AG08395 (cell line): ENCODE measurements around the gene PRSS21.
A peak's percentile ranks its signal among the peaks of the same experiment; 100 is the strongest.

Experiments used
- DNase-seq: peaks from one replicate; pipeline ENCODE4 v3.0.0; 2012; ENCODE audit warnings: mixed read lengths, low spot score

PRSS21 gene

DNA sequence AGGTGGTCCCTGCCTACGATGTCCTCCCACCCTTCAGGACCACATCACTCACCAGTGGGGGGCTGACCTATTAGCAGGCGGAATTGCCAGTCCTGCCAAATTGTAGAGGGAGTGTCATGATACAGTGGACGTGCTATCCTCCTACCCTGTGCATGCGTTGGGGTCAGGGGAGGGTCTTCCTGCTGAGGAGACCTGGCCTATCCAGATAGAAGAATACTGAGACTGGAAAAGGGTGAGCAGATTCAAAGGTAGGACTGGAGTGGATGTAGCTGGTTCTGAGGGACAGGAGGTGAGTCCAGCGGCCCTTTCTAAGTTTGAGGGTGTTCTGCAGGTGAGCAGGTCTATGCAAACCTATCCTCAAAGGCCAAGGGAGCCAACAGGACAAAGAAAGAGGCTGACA is 10.8 kb upstream of the PRSS21 start:
- DNase-seq = no peak

- no peak for DNase-seq
Observed at GRCh38 chr16:2808181-2808580, 8.9 kb upstream of the PRSS21 start.

DNA sequence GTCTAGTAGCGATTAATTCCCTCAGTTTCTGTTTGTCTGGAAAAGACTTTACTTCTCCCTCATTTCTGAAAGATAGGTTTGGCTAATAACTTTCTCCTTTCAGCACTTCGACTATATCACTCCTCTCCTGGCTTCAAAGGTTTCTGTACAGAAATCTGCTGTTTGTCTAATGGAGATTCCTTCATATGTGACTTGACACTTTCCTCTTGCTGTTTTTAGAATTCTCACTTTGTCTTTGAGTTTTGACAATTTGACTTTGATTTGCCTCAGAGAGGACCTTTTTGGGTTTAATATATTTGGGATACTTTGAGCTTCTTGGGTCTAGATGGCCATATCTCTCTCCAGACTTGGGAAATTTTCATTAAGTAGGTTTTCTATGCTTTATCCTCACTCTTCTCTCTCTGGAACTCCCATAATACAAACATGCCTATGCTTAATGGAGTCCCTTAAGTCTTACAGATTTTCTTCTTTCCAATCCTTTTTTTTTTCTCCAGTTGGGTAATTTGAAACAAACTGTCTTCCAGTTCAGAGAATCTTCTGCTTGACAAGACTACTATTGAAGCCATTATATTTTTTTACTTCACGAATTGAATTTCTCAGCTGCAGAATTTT is 7.8 kb upstream of the PRSS21 start:
- DNase-seq = no peak

- no peak for DNase-seq
Observed at GRCh38 chr16:2810651-2811050, 6.4 kb upstream of the PRSS21 start.

DNA sequence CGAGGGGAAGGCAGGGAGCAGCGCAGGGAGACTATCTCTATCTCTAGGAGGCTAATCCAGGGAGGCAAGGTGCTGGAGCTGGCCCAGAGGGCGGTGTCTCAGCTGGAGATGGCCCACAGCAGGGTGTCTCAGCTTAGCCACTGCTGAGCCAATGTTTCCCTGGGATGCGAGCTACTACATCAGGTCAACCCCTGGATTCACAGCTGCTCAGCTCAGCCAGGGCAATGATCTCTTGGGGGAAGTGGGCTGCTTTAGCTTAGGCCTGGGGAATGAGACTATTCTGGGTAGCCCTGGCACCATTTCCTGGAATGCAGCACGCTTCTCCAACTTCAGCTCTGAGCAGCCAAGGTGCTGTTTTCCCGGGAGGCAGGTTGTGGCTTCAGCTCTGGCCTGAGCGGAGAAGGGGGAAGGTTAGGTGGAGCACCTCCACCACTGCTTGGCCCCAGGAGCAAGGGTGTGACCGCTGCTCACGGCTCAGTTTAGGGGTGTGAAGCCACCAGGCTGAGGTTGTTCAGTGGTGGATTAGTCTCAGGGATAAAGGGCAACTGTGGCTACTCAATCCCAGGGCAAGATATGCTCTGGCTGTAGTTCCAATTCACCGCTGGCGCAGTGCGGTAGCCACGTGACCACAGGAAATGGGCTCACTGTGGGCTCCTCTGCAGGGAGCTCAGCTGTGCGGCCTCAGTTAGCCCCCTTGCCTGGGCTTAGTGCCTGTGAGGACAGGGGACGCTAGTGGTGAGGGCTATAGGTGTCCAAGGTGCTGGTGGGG is 5.2 kb upstream of the PRSS21 start:
- no peak for DNase-seq

GRCh38 chr16:2813771-2814221 is 3.2 kb upstream of the PRSS21 start:
- no peak for DNase-seq

DNA sequence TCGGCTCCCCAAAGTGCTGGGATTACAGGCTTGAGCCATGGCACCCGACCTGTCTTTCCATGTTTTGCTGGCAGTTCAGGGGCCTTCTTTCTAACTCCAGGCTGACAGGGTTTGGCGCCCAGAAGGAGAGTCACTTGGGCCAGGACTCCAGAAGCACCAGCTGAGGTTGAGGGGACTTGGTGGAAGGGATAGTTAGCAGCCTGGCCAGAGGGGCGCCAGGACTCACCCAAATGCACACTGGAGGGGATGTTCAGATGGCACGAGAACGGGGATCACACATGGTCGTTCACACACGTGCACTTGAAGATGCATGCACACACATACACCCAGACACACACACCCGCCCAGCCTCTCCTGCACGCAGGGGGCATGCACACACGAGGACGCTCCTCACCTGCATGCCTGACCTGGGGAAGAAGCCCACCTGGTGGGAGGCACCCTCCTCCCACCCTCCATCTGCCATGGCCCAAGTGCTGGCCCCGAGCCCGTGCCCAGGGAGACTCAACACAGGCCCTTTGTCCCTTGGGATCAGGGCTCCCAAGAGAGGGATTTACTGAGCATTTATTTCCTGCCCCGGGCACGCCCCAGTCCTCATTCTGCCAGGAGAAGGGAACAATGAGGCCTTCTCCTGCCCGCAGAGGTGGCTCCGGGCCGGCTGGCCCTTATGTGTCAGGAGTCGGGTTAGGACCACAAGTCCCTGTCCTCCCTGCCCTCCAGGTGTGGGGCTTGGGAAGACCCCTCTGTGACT is 2.3 kb upstream of the PRSS21 start:
- DNase-seq = no peak

DNA sequence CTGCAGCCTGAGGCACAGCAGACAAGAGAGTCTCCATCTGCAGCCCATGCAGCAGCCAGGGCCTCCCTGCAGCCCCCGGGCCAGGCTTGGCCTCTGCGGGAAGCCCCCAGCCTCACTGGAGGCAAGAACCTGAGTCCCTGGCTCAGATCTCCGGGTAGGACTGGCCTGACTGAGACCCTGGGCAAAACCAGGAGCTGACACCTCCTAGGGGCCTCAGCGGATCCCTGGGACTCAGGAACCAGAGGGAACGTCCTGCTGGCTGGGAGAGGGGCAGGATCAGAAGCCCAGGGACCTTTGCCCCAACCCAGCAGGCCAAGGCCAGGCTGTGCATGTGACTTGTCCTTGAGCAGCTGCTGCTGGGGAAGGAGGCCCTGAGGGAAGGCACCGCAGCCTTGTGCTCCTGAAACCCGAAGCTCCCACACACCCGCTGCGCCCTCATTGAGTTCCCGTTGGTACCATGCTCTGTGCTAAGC is 1.7 kb upstream of the PRSS21 start:
- DNase-seq = no peak

DNA sequence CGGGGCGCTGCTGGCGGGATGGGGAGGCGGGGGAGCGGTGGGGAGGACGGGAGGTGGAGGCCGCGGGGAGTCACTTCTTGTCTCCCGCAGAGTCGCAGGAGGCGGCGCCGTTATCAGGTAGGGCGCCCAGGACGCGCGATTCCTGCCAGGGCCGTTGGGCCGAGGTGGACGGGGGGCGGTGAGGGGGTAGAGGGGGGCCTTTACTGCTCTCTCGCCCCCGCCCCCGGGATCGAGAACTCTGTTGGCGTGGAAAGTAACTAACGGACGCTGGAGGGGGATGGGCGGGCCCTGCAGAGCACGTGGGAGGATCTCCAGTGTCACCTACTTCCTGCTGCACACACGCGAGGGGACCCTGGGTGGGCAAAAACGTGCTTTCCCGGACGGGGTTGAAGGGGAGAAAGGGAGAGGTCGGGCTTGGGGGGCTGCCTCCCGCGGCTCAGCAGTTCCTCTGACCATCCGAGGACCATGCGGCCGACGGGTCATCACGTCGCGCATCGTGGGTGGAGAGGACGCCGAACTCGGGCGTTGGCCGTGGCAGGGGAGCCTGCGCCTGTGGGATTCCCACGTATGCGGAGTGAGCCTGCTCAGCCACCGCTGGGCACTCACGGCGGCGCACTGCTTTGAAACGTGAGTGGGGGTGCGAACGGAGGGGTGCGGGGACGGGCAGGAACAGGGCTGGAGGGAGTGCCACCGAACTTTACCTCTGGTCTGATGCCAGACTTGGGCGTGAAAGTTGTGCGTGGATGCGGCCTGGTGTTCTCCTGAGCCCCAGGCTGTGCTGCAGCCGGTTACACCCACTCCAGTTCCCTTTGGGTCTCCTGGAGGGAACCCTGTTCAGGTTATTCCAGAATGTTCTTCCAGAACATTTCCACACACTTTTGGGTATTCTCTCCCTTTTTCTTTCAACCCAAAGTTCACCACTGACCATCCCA is 569 bp downstream of the PRSS21 start:
- DNase-seq = no peak

- no peak for DNase-seq
Observed at GRCh38 chr16:2818272-2818876, 1.3 kb downstream of the PRSS21 start.

DNA sequence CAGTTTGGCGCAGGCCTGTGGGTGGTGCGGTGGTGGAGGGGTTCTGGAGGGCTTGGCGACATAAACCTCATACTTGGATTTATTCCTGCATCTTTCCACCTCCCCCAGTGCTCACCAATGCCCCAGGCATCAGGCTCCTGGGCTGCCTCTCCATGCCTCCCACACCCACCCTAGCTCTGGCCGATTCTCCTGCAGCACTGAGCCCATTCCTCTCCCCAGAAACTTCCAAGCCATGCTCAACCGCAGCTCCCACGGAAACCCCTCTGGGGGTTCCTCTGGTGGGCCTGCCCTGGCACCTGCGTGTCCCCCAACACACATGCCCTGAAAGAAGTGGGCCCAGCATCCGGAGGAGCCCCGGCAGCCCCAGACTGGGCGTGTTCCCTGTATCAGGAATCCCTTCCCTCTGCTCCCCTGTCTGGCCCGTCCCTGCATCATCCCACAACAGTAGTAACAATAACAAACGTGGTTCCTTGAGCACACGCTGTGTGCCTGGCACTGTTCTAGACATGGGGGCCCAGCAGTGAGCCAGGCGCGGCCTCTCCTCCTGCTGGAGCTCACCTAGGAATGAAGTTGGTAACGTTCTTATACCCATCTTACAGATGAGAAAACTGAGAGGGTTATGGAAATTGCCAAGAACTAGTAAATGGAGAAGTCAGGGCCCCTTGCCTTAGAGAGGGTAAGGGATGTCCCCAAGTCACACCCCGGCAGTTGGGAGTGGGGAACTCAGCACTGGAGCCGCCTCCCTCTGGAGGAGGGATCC is 2.3 kb downstream of the PRSS21 start:
- DNase-seq = no peak

DNA sequence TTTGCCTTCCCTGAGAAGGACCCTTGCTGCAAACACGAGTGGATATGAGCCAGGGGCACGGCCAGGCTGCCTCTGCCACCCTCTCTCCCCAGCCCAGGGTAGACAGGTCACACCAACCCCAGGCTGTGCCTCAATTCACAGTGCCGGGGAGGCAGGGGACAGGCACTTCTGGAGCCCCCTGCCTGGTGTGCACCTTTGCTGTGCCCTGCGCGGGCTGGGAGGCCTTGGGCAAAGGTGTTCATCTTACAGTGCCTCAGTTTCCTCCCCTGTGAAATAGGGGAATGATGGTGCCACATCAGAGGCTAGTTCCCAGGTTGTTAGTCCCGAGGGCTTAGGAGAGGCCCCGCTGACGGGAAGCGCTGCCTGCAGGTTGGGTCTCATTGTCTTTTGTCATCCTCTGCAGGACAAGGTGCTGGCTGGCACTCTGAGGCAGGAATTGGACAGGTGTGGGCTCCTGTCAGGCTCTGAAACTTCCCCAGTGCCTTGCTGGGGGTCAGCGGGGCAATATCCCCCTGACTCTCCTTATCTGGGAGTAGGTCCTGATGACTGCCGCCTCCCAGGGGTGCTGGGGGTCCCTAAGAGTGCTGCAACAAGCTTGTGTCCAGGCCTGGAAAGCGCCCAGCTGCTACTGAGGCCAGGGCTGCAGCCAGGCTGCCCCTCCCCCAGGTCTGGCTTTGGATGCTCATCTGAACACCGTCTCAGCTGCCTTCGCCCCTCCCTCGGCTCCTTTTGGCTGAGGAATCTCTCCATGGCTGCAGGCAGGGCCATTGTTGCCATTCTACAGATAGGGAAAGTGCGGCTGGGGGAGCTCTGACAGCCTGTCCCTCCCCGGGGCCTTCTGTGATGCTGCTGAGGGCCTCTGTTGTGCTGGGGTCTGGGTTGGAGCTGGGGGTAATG is 3.1 kb downstream of the PRSS21 start:
- DNase-seq = no peak

- DNase-seq = no peak
Observed at GRCh38 chr16:2820836-2821486, 3.9 kb downstream of the PRSS21 start.

DNA sequence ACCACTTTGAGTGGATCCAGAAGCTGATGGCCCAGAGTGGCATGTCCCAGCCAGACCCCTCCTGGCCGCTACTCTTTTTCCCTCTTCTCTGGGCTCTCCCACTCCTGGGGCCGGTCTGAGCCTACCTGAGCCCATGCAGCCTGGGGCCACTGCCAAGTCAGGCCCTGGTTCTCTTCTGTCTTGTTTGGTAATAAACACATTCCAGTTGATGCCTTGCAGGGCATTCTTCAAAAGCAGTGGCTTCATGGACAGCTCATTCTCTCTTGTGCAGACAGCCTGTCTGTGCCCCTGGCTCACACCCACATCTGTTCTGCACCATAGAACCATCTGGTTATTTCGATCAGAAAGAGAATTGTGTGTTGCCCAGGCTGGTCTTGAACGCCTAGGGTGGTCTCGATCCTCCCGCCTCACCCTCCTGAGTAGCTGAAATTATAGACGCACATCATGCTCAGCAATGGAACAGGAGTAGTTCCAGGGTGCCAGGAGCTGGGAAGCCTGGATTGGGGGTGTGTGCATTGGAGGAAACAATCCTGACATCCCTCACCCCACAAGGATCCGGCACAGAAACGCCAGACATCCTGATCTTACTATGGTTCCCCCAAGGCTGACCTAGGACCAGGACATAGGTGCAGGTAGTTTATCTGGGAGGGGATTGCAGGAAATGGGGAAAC is 4.6 kb downstream of the PRSS21 start:
- peak; percentile 24 for DNase-seq

DNA sequence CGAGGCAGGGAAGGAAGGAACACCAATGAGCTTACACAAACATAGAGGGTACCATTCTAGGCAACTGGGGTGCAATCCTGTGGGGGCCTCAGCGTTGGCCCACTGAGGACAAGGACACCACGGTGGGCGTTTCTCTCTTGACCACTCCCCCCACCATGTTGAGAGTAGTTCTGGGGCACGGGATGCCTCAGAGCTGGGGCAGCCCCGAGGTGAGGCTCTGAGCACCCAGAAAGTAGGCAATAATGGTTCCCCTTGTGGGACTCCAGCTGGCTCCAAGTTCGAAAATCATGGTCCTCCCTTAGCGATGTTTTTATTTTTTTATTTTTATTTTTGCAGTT is 5.1 kb downstream of the PRSS21 start:
- no peak for DNase-seq

GRCh38 chr16:2822496-2822895 is 5.5 kb downstream of the PRSS21 start:
- DNase-seq = no peak

GRCh38 chr16:2824626-2825025 is 7.6 kb downstream of the PRSS21 start:
- no peak for DNase-seq

DNA sequence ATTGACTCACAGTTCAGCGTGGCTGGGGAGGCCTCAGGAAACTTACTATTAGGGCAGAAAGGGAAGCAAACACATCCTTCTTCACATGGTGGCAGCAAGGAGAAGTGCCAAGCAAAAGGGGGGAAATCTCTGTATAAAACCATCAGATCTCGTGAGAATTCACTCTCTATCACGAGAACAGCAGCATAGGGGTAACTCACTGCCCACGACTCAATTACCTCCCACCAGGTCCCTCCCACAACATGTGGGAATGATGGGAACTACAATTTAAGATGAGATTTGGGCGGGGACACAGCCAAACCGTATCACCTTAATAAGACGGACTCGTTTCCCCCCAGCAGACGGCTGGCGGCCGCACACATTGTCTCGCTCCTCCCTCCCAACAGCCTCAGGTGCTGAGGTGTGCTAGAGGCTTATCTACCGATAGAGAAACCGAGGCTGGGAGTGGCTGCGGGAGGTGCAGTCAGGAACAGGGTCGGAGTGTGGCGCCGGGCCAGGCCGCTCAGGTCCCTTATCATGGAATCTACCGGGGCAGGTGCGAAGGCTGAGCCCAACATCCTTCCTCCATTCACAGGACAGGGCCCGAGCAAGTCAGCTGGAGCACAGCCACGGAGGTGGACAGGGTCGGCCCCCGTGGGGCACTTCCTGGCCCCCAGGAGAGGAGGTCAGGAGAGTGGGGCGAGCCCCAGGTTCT is 8.2 kb downstream of the PRSS21 start:
- DNase-seq = no peak
